NK-92 (cell line): ENCODE measurements around the gene RASIP1.
"Not testable (repeated sequence)": the region's sequence is repeated elsewhere in the genome, so short reads cannot be mapped to it uniquely, and the experiment has no call there.

Experiments used
- DNase-seq: peaks from one replicate; lab custom pipeline; 2025; ENCODE audit not compliant: unreplicated experiment; lab: John Stamatoyannopoulos, UW

Gene RASIP1

DNA sequence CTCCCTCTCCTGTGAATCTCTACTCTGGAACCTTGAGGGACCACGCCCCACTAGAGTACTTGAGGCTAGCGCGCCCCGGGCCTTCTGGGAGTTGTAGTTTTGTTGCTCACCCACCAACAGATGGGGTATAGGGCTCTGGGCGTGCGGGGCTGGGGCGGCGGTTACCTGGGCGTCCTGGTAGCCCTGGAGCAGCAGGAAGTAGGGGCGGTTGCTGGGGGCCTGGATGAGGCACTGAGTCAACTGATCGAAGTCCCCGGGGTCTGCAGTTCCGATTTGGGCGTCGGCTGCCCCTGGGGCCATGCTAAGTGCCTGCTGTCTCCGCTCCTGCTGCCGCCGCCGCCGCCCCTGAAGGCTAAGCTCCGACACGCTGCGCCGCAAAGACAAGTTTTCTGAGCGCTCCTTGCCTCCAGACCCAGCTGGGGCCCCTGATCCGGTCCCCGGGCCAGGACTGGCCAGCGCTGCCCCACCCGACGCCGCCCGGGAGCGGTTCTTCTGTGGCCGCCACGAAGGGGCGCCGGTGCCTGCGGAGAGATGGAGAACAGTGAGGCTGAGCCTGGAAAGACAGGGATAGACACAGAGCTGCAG, 5.3 kb downstream of the RASIP1 start:
- DNase-seq: no peak

DNA sequence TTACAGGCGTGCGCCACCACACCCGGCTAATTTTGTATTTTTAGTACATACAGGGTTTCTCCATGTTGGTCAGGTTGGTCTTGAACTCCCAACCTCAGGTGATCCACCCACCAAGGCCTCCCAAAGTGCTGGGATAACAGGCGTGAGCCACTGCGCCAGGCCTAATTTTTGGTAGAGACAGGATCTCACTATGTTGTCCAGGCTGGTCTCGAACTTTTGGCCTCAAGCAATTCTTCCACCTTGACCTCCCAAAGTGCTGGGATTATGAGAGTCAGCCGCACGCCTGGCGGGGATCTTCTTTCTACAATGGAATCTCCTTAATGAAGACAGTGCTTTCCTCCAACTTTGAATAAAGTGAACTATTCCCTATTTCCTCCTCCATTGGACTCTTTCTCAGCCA, 5.8 kb downstream of the RASIP1 start:
- no peak for DNase-seq

DNA sequence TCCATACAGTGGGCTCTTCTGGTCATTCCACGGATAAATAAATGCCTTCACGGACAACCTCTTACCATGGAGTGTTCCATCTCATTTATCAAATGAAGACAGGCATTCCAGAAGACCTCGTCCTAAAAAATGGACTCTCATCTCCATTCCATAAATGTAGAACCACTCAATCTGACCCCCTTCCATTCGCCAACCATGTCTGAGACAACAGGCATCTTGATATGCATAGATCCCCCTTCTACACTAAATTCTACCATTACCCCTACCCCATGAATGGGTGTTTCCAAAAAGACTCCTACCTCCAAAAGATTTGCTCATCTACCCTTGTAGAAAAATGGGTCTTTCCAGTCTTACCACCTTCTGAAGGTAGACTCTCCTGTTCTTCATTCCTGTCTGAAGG, 9.0 kb downstream of the RASIP1 start:
- DNase-seq: no peak

DNA sequence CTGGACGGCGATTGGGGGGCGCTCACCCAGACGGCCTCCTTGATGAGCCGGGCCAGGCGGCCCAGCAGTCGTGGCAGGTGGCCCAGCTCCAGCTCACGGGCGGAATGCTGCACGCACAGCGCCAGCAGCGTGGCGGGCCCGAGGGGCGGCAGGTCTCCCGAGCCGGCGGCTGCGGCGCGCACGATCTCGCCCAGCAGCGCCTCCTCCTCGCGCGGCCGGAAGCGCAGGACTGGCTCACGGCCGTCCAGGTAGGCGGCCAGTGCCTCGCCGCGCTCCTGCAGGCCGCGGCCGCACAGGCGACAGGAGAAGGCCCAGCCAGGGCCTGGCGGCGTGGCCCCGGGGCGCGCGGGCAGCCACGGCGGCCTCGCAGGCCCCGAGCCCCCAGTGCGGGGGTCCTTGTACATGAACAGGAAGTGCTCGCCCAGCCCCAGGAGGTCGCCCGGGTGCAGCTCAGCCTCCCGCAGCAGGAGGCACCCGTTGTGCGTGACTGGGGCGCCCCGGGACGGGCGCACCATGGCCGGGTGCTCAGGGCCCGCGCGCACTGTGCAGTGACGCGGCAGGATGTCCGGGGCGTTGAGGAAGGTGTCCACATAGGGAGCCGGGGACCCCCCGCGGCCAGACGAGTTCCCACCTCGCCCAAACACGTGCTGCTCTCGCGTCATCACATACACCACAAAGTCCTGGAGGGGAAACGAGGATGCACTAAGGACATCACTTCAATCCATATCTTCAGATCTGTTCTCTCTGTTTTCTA, 11.3 kb downstream of the RASIP1 start:
- no peak for DNase-seq

DNA sequence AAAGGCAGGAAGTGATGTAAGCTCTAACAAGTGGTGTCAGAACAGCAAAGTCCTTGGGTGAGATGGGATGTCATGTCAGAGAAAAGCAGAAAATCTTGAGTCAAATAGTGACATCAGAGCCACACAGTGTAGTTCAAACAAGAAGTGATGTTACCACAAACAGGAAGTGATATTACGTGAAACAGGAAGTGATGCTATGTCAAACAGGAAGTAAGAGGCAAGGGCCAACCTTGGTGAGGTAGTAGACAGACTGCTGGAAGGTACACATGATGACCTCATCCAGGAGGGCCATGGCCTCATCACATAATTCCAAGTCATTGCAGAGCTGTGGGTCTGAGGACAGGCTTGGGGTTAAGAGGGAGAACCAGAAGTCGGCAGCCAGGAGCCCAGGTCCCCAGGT, 13.9 kb downstream of the RASIP1 start:
- no peak for DNase-seq

DNA sequence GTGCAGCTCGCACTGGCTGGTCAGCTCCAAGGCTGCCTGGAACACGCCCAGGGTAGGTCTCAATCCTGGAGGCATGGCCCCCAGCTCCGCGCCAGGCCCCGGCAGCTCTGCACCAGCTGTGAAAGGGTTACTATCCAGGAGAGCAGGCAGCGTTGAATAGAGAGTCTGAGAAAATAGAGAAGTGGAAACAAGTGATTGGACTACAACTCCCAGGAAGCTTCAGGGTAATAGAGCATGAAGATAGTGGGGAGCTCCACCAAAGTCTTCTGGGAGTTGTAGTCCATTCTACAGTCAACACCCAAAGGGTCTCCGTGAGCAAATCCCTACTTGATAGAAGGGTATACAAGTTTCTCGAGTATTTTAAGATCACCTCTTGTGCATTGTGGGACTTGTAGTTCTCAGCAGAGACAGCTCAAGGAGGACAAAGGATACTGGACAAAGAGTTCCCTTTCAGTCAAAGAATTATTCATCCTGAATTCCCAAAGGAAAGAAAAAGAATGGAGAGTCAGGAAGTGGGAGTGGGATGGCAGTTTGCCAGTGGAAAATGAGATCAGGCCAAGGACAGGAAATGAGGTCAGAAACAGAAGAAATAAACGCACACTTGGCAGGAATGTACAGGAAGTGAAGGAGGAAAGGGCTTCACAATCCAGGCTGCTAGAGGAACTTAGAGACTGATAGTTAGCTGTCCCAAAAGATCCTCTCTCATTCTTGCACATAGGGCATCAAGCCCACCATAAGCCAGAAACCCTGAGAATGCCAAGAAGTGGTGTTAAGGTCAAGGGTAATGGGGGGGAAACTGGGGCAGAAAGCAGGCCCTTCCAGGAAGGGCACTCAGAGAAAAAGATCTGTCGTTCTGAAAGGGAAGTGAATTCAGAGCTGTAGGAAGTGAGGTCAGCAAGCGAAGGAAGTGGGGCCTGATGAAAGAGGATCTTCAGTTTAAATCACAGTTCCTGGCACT, 15.3 kb downstream of the RASIP1 start:
- no peak for DNase-seq

DNA sequence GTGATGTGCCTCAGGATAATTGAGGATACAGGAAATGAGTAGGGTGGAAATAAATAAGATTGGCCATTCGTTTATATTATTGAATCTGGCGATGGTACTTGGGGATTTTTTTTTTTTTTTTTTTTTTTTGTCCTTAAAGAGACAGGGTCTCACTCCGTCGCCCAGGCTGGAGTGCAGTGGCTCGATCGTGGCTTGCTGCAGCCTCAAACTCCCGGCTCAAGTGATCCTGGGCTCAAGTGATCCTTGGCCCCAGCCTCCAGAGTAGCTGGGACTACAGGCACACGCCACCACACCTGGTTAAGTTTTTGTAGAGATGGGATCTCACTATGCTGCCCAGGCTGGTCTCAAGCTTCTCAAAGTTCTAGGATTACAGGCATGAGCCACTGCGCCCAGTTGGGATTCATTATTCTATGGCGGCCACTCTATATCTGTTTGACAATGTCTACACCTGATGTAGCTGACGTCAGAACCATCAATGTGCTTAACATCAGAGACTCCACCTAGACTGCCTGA, 18.2 kb downstream of the RASIP1 start:
- no peak for DNase-seq

DNA sequence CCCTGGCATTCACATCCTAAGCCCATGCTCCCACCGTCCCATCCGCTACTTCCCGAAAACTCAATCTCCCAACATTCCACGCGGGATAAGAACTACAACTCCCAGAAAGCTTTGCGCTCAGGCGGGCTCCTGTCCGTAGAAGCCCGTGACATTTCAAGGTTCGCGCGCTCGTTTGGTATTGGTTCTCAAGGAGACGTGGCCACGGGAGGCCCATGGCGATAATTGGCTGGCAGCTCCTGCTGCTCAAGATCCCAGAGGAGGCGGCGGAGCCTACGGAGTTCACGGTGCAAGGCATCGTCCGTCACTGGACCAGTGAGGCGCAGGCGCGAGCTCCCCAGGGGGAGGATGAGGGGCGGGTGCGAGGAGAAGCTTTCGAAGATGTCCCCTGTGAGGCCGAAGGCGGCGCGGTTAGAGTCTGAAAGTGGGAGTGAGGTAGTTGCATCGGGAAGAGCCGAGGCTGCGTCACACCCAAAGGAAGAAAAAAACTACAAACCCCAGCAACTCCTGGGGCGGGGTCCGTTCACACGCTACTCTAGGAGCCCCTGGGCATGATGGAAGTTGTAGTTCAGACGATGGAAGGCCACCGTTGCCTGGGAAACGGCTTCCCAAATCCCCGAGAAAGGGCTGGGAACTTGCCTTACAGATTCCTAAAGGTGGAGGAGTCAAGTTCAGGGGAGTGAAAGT, 19.7 kb downstream of the RASIP1 start:
- peak; percentile 57 for DNase-seq

DNA sequence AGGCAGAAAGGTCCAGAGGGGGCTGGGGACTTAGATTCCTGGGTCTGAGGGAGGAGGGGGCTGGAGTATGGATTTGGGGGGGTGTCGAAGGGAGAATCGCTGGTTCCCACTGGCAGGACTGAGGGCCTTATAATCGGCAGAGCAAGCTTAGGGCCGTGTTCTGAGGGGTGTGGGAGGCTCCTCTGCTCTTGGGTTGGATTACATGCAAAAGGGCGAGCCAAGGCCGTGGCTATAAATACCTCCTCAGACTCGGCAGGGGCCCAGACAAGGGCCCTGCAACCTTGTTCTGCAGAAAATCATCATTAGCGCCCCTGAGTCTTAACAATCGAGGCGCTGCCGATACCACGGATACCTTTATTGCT, 20.2 kb downstream of the RASIP1 start:
- DNase-seq: no peak

DNA sequence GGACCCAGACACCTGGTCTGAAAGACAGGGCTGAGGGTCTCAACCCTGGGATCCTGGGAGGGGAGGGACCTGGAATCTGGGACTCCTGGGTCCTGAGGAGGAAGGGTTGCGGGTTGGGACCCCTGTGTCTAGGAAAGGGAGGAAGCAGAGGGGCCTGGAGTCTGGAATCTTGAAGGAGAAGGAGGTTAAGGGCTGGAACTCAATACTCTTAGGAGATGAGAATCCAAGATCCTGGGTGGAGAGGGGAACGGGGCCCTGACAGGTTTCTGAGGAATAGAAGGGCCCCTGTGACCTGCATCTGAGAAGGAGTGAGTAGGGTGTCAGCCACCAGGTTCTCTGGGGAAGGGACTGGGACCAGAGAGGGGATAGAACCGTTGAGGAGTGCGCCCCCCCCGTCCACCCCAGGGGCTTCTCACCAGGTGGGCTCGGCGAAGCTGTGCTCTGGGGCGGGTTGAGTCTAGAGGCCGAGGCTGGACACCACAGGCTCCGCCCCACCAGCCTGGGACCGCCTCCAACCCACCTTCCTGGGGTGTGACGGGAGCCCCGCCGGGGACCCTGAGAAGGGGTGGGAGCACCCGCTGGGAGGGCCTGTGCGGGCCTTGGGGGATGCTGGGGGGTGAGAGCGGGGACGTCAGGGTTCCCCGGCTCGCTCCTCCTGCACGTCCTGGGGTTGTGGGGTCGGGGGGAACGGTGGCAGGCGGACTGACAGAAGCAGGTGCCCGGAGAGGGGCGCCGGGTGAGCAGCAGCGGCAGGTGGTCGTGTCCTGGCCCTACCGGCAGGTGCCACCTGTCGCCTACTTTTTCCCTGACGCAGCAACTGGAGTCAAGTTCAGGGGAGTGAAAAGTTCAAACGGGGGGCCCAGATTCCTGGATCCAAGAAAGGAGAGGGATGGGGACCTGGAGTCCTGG, 20.9 kb downstream of the RASIP1 start, which contains the start of gene MAMSTR:
TSS of gene MAMSTR (minus strand) at position 463 of the 909 bp plus-strand sequence. CDS start 694 bp downstream, outside the sequence.
- no peak for DNase-seq

DNA sequence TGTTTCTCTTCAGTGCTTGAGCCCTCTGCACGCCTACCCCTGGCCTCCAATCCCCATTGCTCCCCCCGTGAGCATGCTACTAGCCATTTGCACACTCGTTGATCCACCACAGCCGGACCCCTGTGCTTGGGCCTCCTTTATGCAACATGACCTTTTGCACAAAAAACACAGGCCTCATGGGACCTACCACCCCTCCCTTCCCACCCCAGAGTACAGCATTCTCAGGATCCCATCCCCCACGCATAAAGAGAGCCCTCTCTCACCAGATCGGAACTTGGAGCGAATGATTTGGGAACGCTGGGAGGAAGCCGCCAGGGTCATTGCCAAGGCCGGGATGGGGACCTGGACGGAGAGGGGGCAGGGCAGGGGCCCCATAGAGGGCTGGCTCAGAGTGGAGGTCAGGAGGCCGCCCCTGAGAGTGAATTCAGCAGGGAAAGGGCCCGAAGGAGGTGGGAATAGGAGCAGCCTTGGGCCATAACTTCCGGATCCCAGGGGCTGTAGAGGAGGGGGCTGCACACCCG, 21.6 kb downstream of the RASIP1 start:
- DNase-seq: no peak

DNA sequence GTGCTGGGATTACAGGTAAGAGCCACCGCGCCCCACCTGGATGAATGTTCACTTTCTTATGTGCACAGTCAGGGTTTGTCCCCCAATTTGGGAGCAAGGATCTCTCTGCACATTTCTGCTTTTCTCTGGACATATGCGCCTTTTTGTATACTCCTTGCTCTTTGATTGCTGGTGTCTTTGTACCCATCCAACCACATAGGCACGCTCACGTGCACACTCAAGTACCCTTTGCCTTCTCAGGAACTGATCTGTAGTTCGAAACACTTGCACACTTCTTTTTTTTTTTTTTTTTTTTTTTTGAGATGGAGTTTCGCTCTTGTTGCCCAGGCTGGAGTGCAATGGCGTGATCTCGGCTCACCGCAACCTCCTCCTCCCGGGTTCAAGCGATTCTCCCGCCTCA, 22.3 kb downstream of the RASIP1 start:
- not testable (repeated sequence) for DNase-seq

DNA sequence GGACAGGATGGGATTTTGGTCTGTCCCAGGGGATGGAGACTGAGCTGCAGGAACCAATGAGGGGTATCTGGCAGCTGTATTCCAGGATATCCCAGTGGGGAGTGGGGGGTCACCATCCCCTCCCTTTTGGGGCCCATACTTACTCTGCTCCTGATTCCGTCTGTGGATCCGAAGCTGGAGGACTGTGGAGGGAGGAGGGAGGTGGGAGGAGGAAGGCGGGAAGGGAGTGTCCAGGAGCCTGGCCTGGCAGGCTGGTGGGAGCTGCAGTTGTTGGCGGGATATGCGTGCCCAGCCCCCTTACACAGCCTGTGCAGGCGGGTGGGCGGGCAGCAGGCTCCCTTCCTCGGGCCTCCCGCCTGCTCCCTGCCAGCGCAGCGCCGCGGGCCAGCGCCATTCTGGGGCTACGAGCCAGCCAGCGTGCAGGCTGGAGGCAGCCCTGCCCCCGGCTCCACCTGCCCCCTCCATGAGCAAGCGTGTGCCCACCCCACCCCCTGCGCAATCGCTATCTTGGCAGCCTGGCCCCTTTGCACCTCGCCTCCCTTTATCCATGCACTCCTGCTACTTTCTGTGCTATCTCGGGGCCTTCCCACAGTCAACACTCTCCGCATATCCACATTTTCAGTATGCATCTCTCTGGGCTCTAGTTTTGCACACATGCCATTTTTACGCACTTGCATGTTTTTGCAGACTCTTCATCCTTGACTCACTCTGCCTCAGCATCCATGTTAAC, 23.7 kb downstream of the RASIP1 start:
- DNase-seq: no peak

DNA sequence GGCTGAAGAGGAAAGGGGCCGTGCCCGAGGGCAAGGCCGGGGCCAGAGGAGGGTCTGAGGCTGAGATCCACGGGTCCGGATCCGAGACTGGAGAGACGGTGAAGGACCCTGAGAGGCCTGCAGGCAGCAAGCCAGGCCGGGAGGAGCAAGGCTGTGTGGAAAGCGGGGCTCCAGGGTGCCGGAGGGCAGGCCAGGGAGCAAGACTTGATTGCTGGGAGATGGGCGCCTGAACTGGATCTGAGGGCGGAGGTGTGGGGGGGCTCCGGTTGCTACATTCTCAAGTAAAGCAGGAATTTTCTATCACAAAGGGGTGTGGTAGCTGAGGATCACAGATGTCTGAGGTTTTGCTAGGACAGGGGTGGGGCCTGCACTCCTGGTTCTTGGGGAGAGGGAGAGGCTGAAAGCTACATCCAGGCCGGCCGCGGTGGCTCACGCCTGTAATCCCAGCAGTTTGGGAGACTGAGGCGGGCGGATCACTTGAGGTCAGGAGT, 24.7 kb downstream of the RASIP1 start:
- DNase-seq: no peak

DNA sequence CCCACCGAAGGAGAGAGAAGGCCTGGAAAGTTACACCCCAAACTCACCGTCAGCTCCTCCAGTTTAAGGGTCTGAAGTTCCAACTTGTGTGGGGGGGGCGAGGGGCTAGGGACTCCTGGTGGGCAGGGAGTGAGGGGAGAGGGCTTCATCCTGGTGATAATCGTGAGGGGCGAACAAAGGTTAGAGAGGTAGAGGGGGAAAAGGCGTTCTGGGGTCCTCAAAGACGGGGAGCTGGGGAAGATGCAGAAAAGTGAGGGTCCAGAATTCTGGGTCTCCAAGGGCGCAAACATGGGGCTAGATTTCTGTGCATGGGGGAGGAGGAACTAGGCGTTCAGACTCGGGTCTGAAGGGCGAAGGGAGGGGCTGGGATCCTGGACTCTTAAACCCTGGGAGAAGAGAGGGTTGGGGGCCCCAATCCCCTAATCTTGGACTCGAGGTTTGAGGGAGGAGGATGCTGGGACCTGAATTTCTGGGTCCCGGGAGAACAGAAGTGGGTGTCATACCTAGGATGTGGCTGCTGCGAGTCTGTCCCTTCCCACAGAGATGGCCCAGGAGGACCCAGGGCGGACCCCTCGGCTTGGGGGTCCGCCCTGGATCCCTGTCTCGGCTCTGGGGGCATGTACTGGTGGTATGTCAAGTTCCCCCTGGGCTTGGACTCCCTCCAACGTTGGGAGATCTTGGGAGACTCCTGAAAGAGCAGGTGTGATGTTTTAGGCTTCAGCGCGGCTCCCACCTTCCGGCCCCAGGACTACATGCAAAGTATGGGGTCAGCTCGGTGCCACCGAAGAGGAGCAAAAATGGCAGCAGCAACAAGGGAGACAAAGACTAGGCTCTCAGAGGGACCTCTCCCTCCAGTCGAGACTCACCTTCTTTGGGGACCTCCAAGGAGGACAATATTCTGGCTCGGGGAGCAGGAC, 25.4 kb downstream of the RASIP1 start:
- DNase-seq: no peak

DNA sequence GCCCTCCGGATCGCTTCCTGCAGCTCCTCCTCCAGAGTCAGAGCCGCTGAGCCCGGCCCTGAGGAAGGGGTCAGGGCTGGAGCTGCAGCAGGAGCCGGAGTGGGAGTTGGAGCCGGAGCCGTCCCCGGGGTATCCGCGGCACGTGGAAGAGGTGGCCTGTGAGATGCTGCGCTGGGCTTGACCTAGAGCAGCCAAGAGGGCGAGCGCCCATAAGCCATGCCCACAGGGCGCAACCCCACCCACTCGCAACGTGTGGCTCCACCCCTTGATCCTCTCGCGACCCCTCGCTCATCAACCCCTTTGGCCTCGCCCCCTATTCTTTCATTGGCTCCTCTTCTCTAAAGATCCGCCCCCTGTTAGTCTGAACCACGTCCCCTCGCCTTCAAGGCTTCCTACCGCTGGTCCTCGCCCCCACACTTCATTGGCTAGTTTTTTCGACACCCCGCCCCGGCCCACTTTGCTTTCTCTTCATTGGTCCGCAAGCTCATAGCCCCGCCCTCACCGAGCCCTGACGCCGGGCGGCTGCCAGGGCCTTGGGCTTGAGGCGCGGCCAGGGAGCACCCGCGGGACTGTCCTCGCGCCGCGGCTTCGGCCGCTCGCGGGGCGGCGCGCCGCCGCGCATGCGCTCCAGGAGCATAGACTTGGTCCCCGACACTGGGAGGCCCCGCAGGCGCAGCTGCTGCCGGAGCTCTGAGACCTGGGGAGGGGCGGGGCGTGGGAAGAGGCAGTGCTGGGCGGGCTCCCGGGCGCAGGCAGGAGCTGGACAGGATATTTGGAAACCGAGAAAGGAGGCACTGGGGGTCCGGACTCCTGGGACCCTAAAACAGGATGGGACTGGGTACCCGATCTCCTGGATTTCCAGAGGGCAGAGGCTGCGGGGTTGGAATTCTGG, 26.3 kb downstream of the RASIP1 start:
- peak; percentile 83 for DNase-seq
